Natural killer cell treated with Interleukin-12 subunit alpha and Interleukin-12 subunit beta and Interleukin-15 and Interleukin-18, amount 100 ng/mL, for 72 hours (primary cell): ENCODE results near the gene ELP4. TPM values are rescaled to one million over a fixed set of nuclear protein-coding genes. Genes with fewer than 3 reads are reported as not detected.

ENCODE experiments used
- ATAC-seq, 2 donors: fragments of 150-1000 bp; cut with Tn5 transposase in 1 of 2; sonication (Bioruptor Pico), chemical (Tn5 transposase) in 1 of 2; 2 replicates each; pipeline ENCODE4 v1.10.0; 2021
- DNase-seq: peaks from one replicate; pipeline ENCODE4 v3.0.0; 2022; ENCODE audit warnings: low spot score
- H3K27ac Mint-ChIP-seq, 2 donors: 1 replicate in 1 of 2; 2 replicates in 1 of 2; pipeline ENCODE4 v1.8.0; 2022; ENCODE audit warnings: mixed read lengths in 2 of 2, mild to moderate bottlenecking in 1 of 2, moderate library complexity in 1 of 2
- H3K27me3 Mint-ChIP-seq, 2 donors: 1 replicate in 1 of 2; 2 replicates in 1 of 2; pipeline ENCODE4 v1.8.0; 2022; ENCODE audit warnings: mixed read lengths in 2 of 2
- H3K36me3 Mint-ChIP-seq: one replicate; pipeline ENCODE4 v1.8.0; 2022; ENCODE audit warnings: mixed read lengths
- H3K4me1 Mint-ChIP-seq, 2 donors: 1 replicate in 1 of 2; 2 replicates in 1 of 2; pipeline ENCODE4 v1.8.0; 2022; ENCODE audit warnings: low read depth in 2 of 2, mixed read lengths in 2 of 2, mild to moderate bottlenecking in 1 of 2
- H3K4me3 Mint-ChIP-seq: one replicate; pipeline ENCODE4 v1.8.0; 2022; ENCODE audit warnings: mixed read lengths
- H3K9me3 Mint-ChIP-seq: 2 replicates; pipeline ENCODE4 v1.8.0; 2022; ENCODE audit warnings: mixed read lengths
- total RNA-seq, 2 donors: library from RNA; stranded (reverse); gene quantifications; one replicate each; pipeline ENCODE4 v1.2.3, GENCODE V29; 2022

The ELP4 gene
- total RNA-seq, 2 donors from 2014 or later: 20.6 to 24.3 TPM

DNA sequence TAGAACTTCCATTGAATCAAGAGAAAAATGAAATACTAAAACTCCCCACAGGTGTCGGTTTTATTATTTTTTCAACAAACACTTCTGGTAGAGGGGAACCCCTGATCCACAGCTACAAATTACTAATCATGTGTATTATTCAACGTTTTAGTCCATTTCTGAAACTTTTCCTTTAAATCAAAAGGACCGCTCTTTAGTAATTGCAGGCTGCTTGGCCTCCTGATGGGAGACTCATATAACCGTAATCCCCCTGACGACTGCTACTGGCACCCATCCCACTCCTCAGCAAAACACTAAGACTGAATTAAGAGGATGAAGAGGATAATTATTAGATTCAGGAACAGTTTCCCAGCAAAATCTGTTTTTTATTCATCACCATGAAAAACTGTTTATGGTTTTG, 255.2 kb downstream of the ELP4 start:
- Mint-ChIP-seq H3K4me1 (no peaks in the 10 kb centered on the region), H3K27me3 (no peaks in the 10 kb centered on the region), H3K27ac (no peak overlapping the region), H3K9me3 (no peaks in the 10 kb centered on the region), H3K4me3 (no peak overlapping the region), H3K36me3 (no peaks in the 10 kb centered on the region)
- DNase-seq: no peak
- ATAC-seq: no peak

DNA sequence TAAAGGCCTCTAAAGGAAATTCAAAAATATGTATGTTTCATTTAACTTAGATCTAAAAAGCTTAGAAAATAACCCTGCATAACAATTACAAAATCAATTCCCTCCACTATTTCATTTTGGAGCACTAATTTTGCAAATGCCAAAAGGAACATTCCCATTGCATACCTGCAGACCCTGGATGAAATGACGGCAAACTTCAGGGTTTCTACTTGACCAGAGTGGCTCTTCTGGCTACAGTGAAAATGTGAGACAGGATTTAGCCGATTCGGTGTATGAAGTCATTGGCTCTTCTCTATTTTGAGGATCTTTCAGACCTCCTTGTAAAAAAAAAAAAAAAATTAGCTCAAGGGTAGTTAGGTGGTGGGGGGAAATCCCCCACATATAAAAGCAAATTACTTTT, 257.5 kb downstream of the ELP4 start:
- DNase-seq: no peak
- H3K9me3 Mint-ChIP-seq: no peaks in the 10 kb centered on the region

GRCh38 chr11:31767685-31768084, 258.1 kb downstream of the ELP4 start:
- H3K27me3 Mint-ChIP-seq: no peaks in the 10 kb centered on the region
- H3K4me3 Mint-ChIP-seq: no peak overlapping the region
- H3K4me1 Mint-ChIP-seq: peaks cover 0 to 3% of the 10 kb centered on the region in 2 donors
- no peaks in the 10 kb centered on the region for H3K36me3 Mint-ChIP-seq
- DNase-seq (no peak), ATAC-seq (no peak)
- no peak overlapping the region for H3K27ac Mint-ChIP-seq
- no peaks in the 10 kb centered on the region for H3K9me3 Mint-ChIP-seq

More for the DNA sequence above, 257.5 kb downstream of the ELP4 start:
- no peaks in the 10 kb centered on the region for H3K36me3 Mint-ChIP-seq
- peaks cover 0 to 3% of the 10 kb centered on the region in 2 donors for H3K4me1 Mint-ChIP-seq
- ATAC-seq: no peak
- no peak overlapping the region for H3K27ac Mint-ChIP-seq
- no peak overlapping the region for H3K4me3 Mint-ChIP-seq
- no peaks in the 10 kb centered on the region for H3K27me3 Mint-ChIP-seq

DNA sequence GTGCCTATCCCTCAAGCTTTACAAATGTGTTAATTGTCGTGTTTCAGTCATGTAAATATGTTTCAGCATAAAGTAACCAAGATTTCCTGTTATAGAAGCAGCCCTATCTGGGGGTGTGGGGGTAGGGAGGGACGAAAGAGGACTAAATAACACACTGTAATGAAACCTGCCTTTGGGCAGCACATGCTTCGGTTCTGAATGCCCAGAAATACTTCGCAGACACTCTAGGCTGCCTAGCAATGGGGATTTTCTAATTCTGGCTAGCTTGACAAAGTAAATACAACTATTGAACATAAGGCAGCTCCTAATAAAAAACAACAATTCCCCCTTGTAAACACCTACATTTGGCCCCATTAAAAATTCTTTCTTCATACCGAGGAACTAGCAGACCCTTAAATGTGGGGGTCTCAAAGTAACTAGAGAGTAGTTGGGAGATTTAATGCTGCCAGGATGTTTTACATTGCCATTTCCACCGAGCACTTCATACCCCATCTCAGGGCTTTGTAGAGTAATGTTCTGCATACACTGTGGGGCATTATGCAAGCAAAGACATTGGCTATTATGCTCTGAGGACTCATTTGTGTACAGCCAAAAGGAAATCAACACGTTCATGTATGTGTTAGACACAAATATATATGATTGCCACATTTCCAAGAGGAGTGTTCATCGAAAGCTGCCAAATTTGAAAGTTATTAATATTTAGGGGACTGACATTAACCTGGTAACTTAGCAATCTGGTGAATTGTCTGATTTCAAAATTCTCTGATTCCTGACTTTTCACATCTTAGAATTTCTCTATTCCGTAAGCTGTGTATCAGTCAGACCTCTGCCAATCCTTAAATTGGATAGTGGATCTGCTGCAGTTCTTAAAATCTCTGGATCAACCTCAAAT, 259.4 kb downstream of the ELP4 start:
- Mint-ChIP-seq H3K27ac (no peak overlapping the region), H3K4me1 (peaks cover 0 to 3% of the 10 kb centered on the region in 2 donors), H3K9me3 (no peaks in the 10 kb centered on the region), H3K4me3 (no peak overlapping the region), H3K36me3 (no peaks in the 10 kb centered on the region), H3K27me3 (no peaks in the 10 kb centered on the region)
- ATAC-seq: no peak
- DNase-seq: no peak

DNA sequence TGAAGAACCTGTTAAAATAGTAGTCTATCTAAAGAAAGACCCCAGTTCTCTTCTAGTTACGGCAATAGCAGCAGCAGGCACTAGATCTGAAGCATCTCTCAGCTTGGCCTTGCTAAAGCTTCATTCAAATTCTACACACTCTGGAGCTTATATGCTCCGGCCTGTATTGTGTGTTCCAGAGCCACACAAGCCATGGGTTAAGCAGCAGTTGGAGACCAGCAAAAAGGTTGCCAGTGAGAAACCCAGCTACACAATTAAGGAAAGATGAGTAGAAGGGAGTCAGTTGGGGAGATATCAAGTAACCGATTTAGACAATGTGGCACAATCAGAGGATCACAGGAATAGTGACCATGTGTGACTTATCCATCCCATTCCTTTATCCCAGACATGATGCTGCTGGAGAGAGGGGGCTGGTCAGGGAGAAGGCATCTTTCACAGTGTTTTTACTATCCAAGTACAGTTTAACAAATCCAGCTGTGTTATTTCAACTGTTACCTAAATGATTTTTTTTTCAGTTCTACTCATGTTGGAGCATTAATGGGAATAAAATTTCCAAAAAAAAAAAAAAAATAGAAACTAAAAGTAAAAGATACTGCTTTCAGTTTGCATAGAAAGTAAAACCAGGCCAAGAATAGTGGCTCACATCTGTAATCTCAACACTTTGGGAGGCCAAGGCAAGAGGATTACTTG, 260.6 kb downstream of the ELP4 start:
- Mint-ChIP-seq H3K4me1 (peaks cover 0 to 3% of the 10 kb centered on the region in 2 donors), H3K36me3 (no peaks in the 10 kb centered on the region), H3K27ac (no peak overlapping the region), H3K9me3 (no peaks in the 10 kb centered on the region), H3K27me3 (no peaks in the 10 kb centered on the region), H3K4me3 (no peak overlapping the region)
- DNase-seq: no peak
- ATAC-seq: no peak

GRCh38 chr11:31772412-31772811, 262.8 kb downstream of the ELP4 start:
- Mint-ChIP-seq H3K9me3 (no peaks in the 10 kb centered on the region), H3K27me3 (no peaks in the 10 kb centered on the region), H3K4me3 (no peak overlapping the region), H3K36me3 (no peaks in the 10 kb centered on the region), H3K27ac (no peak overlapping the region), H3K4me1 (peaks cover 0 to 3% of the 10 kb centered on the region in 2 donors)
- DNase-seq (no peak), ATAC-seq (no peak)

- H3K36me3 Mint-ChIP-seq: no peaks in the 10 kb centered on the region
- H3K4me3 Mint-ChIP-seq: no peak overlapping the region
- H3K4me1 Mint-ChIP-seq: no peaks in the 10 kb centered on the region
- H3K27ac Mint-ChIP-seq: no peak overlapping the region
- no peak for ATAC-seq
- no peaks in the 10 kb centered on the region for H3K27me3 Mint-ChIP-seq
- H3K9me3 Mint-ChIP-seq: no peaks in the 10 kb centered on the region
- no peak for DNase-seq
These were observed 269.8 kb downstream of the ELP4 start for GRCh38 chr11:31779374-31779791.

GRCh38 chr11:31780078-31780477, 270.5 kb downstream of the ELP4 start:
- Mint-ChIP-seq H3K9me3 (no peaks in the 10 kb centered on the region), H3K36me3 (no peaks in the 10 kb centered on the region), H3K4me3 (no peak overlapping the region), H3K27ac (no peak overlapping the region), H3K4me1 (no peaks in the 10 kb centered on the region), H3K27me3 (no peaks in the 10 kb centered on the region)
- DNase-seq: no peak
- no peak for ATAC-seq

DNA sequence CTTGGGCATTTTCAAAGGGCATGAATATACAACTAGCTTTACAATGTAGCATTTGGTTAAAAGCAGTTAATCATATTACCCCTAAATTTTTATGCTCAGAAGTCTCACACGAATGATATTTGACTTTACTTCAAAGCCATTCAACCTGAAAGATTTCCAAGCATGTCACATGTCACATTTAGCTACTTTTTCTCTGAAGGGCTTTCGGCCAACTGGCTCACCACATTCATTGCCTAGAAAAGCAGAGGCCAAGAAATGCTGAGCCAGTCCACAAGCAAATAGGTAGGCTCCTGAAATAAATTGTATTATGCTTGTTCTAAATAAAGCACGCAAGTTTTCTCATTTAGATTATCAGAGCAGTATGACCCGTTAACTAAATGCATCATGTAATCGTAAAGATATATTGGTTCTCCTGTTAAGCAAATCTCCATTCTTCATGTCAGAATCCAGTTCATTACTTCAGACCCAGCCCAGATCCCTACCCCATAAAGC, 271.0 kb downstream of the ELP4 start:
- H3K27me3 Mint-ChIP-seq: no peaks in the 10 kb centered on the region
- no peak overlapping the region for H3K27ac Mint-ChIP-seq
- H3K9me3 Mint-ChIP-seq: no peaks in the 10 kb centered on the region
- H3K36me3 Mint-ChIP-seq: no peaks in the 10 kb centered on the region
- DNase-seq: no peak
- no peak overlapping the region for H3K4me3 Mint-ChIP-seq
- ATAC-seq: no peak
- no peaks in the 10 kb centered on the region for H3K4me1 Mint-ChIP-seq

DNA sequence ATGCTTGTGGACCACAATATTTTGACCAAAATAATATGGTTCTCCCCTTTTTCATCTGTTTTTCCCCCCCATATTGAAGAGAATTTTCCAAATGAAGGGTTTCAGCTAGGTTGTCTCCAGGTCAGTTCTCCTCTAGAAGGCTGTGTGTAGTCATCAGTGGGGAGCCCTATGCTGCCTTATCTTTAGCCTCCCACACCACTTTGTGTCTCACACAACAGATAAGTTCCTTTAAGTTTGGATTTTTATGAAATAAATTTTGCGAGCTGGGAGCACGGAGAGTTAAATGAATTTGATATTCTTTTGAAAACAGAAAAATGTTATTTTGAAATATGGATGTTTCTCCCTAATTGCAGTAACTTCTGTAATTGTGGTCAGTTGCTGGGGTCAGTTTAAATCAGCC, 272.7 kb downstream of the ELP4 start:
- H3K4me3 Mint-ChIP-seq: no peak overlapping the region
- DNase-seq (no peak), ATAC-seq (no peak)
- H3K9me3 Mint-ChIP-seq: no peaks in the 10 kb centered on the region
- H3K4me1 Mint-ChIP-seq: no peaks in the 10 kb centered on the region
- H3K36me3 Mint-ChIP-seq: no peaks in the 10 kb centered on the region
- no peak overlapping the region for H3K27ac Mint-ChIP-seq
- H3K27me3 Mint-ChIP-seq: no peaks in the 10 kb centered on the region

DNA sequence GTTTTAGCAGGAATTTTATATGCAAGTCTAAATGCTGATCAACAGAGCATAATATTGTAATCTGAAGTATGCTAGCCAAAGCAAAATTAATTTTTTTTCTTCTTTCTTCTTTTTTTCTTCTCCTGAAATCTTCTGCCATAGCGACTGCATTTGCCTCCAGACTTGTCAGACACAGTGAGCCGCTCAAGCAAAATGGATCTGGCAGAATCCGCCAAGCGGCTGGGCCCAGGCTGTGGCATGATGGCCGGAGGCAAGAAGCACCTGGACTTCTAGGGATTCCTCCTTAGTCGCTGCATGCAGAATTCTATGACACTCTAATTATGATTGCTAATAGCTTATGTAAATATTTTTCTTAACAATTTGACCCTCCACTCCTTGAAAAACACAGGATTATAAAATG, 273.7 kb downstream of the ELP4 start:
- Mint-ChIP-seq H3K4me1 (no peaks in the 10 kb centered on the region), H3K4me3 (no peak overlapping the region), H3K9me3 (no peaks in the 10 kb centered on the region), H3K27ac (no peak overlapping the region), H3K27me3 (no peaks in the 10 kb centered on the region), H3K36me3 (no peaks in the 10 kb centered on the region)
- DNase-seq: no peak
- ATAC-seq: no peak

- DNase-seq: no peak
- Mint-ChIP-seq H3K27me3 (no peaks in the 10 kb centered on the region), H3K4me3 (no peak overlapping the region), H3K36me3 (no peaks in the 10 kb centered on the region), H3K27ac (no peak overlapping the region), H3K9me3 (no peaks in the 10 kb centered on the region), H3K4me1 (no peaks in the 10 kb centered on the region)
- no peak for ATAC-seq
These were observed 275.0 kb downstream of the ELP4 start for GRCh38 chr11:31784611-31785010.

GRCh38 chr11:31786996-31787685, 277.6 kb downstream of the ELP4 start:
- no peak for DNase-seq
- no peak for ATAC-seq
- Mint-ChIP-seq H3K27ac (no peak overlapping the region), H3K27me3 (peaks cover 0 to 8% of the 10 kb centered on the region in 2 donors), H3K4me3 (no peak overlapping the region), H3K9me3 (no peaks in the 10 kb centered on the region), H3K36me3 (no peaks in the 10 kb centered on the region), H3K4me1 (no peaks in the 10 kb centered on the region)

DNA sequence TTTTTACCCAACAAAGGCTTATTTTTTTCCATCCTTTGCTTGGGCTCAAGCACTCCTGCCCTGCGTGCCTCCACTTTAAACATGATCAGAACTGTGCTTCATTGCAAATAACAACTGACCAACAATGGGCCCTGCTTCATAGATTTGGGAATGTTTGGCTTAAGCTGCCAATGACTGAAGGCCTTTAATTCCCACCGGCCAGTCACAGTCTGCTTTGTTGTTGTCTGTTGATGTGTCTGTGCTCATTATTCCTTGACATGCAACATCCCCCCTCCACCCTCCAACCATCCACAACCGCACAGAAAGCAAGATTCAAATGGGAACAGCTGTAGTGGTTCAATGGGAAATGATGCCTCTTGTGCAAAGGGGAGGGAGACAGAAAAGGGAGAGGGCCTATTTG, 278.5 kb downstream of the ELP4 start:
- ATAC-seq (no peak), DNase-seq (no peak)
- Mint-ChIP-seq H3K27me3 (peaks cover 9 to 14% of the 10 kb centered on the region in 2 donors), H3K27ac (no peak overlapping the region), H3K4me3 (no peak overlapping the region), H3K36me3 (no peaks in the 10 kb centered on the region), H3K9me3 (no peaks in the 10 kb centered on the region), H3K4me1 (no peaks in the 10 kb centered on the region)
